Hepatocyte (in vitro differentiated cells): ENCODE results near the gene ATP4A. TPM values are rescaled to one million over a fixed set of nuclear protein-coding genes. Genes with fewer than 3 reads are reported as not detected.
A peak's percentile ranks its signal among the peaks of the same experiment; 100 is the strongest.
"Not testable (repeated sequence)": the region's sequence is repeated elsewhere in the genome, so short reads cannot be mapped to it uniquely, and the experiment has no call there.

Experiments used
- DNase-seq: peaks from one replicate; pipeline ENCODE4 v3.0.0-alpha.2; 2016; ENCODE audit warnings: low spot score
- H2AFZ ChIP-seq: fragments of 200-600 bp; sonication (generic); 2 replicates; pipeline ENCODE4 v1.6.0; 2016; ENCODE audit warnings: antibody characterized with exemption, mild to moderate bottlenecking
- H3K27ac ChIP-seq: fragments of 200-600 bp; sonication (generic); 2 replicates; pipeline ENCODE4 v1.5.1; 2016; ENCODE audit warnings: mild to moderate bottlenecking
- H3K27me3 ChIP-seq: fragments of 200-600 bp; sonication (generic); 2 replicates; pipeline ENCODE4 v1.6.1; 2016
- H3K36me3 ChIP-seq: fragments of 200-600 bp; sonication (generic); replicated peaks from 2 replicates; pipeline ENCODE4 v1.5.1; 2016; ENCODE audit warnings: low read depth; ENCODE audit not compliant: insufficient read depth
- H3K4me1 ChIP-seq: fragments of 200-600 bp; sonication (generic); 2 replicates; pipeline ENCODE4 v1.5.1; 2016; ENCODE audit warnings: mild to moderate bottlenecking, moderate library complexity; ENCODE audit not compliant: insufficient read depth
- H3K4me2 ChIP-seq: fragments of 200-600 bp; sonication (generic); 2 replicates; pipeline ENCODE4 v1.6.0; 2016
- H3K4me3 ChIP-seq: fragments of 200-600 bp; sonication (generic); 2 replicates; pipeline ENCODE4 v1.5.1; 2016; ENCODE audit warnings: mild to moderate bottlenecking
- H3K79me2 ChIP-seq: fragments of 200-600 bp; sonication (generic); 2 replicates; pipeline ENCODE4 v1.6.0; 2017; ENCODE audit warnings: mild to moderate bottlenecking
- H3K9me2 ChIP-seq: fragments of 200-600 bp; sonication (generic); replicated peaks from 2 replicates; pipeline ENCODE4 v1.6.0; 2017; ENCODE audit warnings: mild to moderate bottlenecking; ENCODE audit not compliant: insufficient read depth
- H3K9me3 ChIP-seq: fragments of 200-600 bp; sonication (generic); 2 replicates; pipeline ENCODE4 v1.5.1; 2016; ENCODE audit warnings: low read depth, mild to moderate bottlenecking
- H4K20me1 ChIP-seq: fragments of 200-600 bp; sonication (generic); 2 replicates; pipeline ENCODE4 v1.6.0; 2016; ENCODE audit warnings: mild to moderate bottlenecking; ENCODE audit not compliant: insufficient read depth, poor library complexity, severe bottlenecking
- CTCF ChIP-seq: fragments of 200-600 bp; sonication (generic); IDR thresholded peaks from 2 replicates; pipeline ENCODE4 v1.5.1; 2016; ENCODE audit warnings: antibody characterized with exemption, mild to moderate bottlenecking; ENCODE audit not compliant: poor library complexity
- EZH2 ChIP-seq: fragments of 200-600 bp; sonication (generic); IDR thresholded peaks from 2 replicates; pipeline ENCODE4 v1.6.1; 2016; ENCODE audit warnings: antibody characterized with exemption, mild to moderate bottlenecking, borderline replicate concordance
- EZH2phosphoT487 ChIP-seq: fragments of 200-600 bp; sonication (generic); IDR thresholded peaks from one replicate; pipeline ENCODE4 v1.6.1; 2018; ENCODE audit warnings: antibody characterized with exemption, mild to moderate bottlenecking, low read depth, moderate library complexity; ENCODE audit not compliant: unreplicated experiment, severe bottlenecking
- WGBS: methylation state at CpG from one replicate; pipeline ENCODE4 v1.1.6; 2016; ENCODE audit warnings: low lambda C conversion rate; ENCODE audit errors: missing lambda C conversion rate; 5-methylcytosine and 5-hydroxymethylcytosine counted together
- polyA plus RNA-seq: library from polyadenylated mRNA; unstranded; fragments of >200 nt; fragmentation: Nextera tagmentation; extraction: Ambion mirVana; gene quantifications from 2 replicates; pipeline ENCODE4 v1.2.1, GENCODE V29; 2016
- total RNA-seq: library from RNA; depleted of rRNA; stranded (reverse); fragments of >200 nt; gene quantifications from 2 replicates; pipeline ENCODE4 v1.2.3, GENCODE V29; 2014

ATP4A gene
- total and polyA plus RNA-seq, 2 experiments from 2014 or later = 3.5 to 5.0 TPM

GRCh38 chr19:35609851-35610353 is 46.4 kb upstream of the ATP4A start:
- H4K20me1 ChIP-seq = no peaks in the 10 kb centered on the region
- H3K79me2 ChIP-seq = no peaks in the 10 kb centered on the region
- WGBS = 82% methylated on average over 6 of the region's 6 CpGs
- DNase-seq = no peak
- no peak overlapping the region for H3K27ac ChIP-seq
- H3K36me3 ChIP-seq = no peaks in the 10 kb centered on the region
- H3K27me3 ChIP-seq = no peaks in the 10 kb centered on the region
- H3K4me2 ChIP-seq = no peak overlapping the region
- no peaks in the 10 kb centered on the region for H3K9me3 ChIP-seq
- TF ChIP-seq EZH2 = no peak
- H2AFZ ChIP-seq = no peak overlapping the region
- no peaks in the 10 kb centered on the region for H3K9me2 ChIP-seq
- H3K4me1 ChIP-seq = no peaks in the 10 kb centered on the region
- H3K4me3 ChIP-seq = no peak overlapping the region

- no peaks in the 10 kb centered on the region for H3K9me3 ChIP-seq
- no peaks in the 10 kb centered on the region for H3K4me1 ChIP-seq
- whole genome bisulfite sequencing = 78% methylated on average over 2 of the region's 2 CpGs
Observed at GRCh38 chr19:35608251-35608650, 44.8 kb upstream of the ATP4A start.

GRCh38 chr19:35607661-35608060 is 44.2 kb upstream of the ATP4A start:
- Histone ChIP-seq H3K36me3 (no peaks in the 10 kb centered on the region), H3K27ac (no peak overlapping the region), H3K27me3 (no peaks in the 10 kb centered on the region), H3K4me2 (no peak overlapping the region), H3K4me1 (no peaks in the 10 kb centered on the region), H3K9me2 (no peaks in the 10 kb centered on the region), H3K9me3 (no peaks in the 10 kb centered on the region), H4K20me1 (no peaks in the 10 kb centered on the region), H3K4me3 (no peak overlapping the region), H3K79me2 (no peaks in the 10 kb centered on the region), H2AFZ (no peak overlapping the region)
- no peak for DNase-seq
- TF ChIP-seq CTCF (no peak), EZH2 (no peak), EZH2phosphoT487 (no peak)
- WGBS = 69% methylated on average over 3 of the region's 3 CpGs

More at GRCh38 chr19:35608251-35608650, 44.8 kb upstream of the ATP4A start:
- H3K36me3 ChIP-seq = no peaks in the 10 kb centered on the region
- no peaks in the 10 kb centered on the region for H3K9me2 ChIP-seq
- no peaks in the 10 kb centered on the region for H4K20me1 ChIP-seq
- DNase-seq = no peak
- TF ChIP-seq EZH2 (no peak), CTCF (no peak)
- H3K4me3 ChIP-seq = no peak overlapping the region
- no peaks in the 10 kb centered on the region for H3K27me3 ChIP-seq
- no peak overlapping the region for H2AFZ ChIP-seq
- H3K79me2 ChIP-seq = no peaks in the 10 kb centered on the region
- H3K4me2 ChIP-seq = no peak overlapping the region
- no peak overlapping the region for H3K27ac ChIP-seq

GRCh38 chr19:35607170-35607569 is 43.7 kb upstream of the ATP4A start:
- not testable (repeated sequence) for H4K20me1 ChIP-seq, H3K4me2 ChIP-seq, H3K27ac ChIP-seq, H3K9me3 ChIP-seq, H3K79me2 ChIP-seq, DNase-seq, H3K9me2 ChIP-seq, H3K27me3 ChIP-seq, H3K36me3 ChIP-seq, H3K4me3 ChIP-seq, H3K4me1 ChIP-seq, H2AFZ ChIP-seq
- 86% methylated on average over 8 of the region's 8 CpGs for WGBS

GRCh38 chr19:35604436-35604835 is 41.0 kb upstream of the ATP4A start:
- not testable (repeated sequence) for H4K20me1 ChIP-seq, H3K4me2 ChIP-seq, H3K9me3 ChIP-seq, H3K4me3 ChIP-seq, H3K9me2 ChIP-seq, H2AFZ ChIP-seq, H3K79me2 ChIP-seq, H3K4me1 ChIP-seq, H3K27me3 ChIP-seq, DNase-seq, H3K36me3 ChIP-seq
- H3K27ac ChIP-seq = peak overlapping the region; percentile 33
- 81% methylated on average over 4 of the region's 4 CpGs for WGBS
